ENCODE measurements around the gene GANAB. TPM values are rescaled to one million over a fixed set of nuclear protein-coding genes. Genes with fewer than 3 reads are reported as not detected.

The GANAB gene
- 285 and 289 TPM in 2 replicates for total RNA-seq

DNA sequence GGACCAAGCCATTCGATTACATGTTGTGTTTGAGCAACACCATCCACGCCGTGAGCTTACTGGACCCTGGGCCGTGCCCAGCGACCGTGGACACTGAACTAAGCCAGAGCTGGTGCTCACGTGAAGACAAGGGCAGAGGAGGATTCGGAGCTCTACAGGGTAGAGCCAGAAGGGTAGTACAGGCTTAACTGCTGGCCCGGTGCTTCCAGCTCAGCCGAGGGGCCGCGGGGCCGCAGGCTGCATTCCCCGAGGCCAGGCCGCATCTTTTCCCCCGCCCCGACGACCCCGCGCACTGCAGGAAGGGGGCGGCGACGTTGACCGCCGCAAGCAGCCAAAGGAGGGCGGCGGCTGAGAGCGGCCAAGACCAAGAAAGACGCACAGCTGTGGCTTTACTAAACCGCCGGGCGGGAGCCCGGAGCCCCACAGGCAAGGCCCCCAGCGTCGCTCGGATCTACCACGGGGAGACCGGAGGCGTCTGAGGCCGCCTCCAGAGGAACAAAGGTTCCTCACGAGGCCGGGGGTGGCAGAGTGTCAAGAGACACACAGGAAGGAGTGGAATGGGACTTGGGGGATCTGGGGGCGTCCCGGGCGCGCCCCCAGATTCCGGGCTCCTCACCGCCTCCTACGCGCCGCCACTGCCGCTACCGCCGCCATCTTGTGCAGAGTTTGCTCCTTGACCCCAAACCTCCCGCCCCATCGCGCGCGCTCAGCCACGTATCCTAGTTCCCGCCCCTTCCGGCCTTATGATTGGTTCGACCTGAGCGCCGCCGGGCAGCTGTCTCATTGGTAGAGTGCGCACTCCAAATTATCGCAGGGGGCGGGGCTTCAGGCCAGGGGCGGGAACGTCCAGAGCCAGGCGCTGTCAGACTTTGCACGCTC lies at the start of gene GANAB:
Gene GANAB, minus strand, starts transcription at position 668 of the 879 bp plus-strand sequence. Its CDS starts 14 bp downstream, at position 654.
- intact Hi-C loops (cut with micrococcal nuclease): loop anchor here (1.0 to 2.0 kb wide), 14 partner anchors 7 to 853 kb away; partner anchors contain the start of genes C11orf98, CSKMT, EML3 and FEN1

DNA sequence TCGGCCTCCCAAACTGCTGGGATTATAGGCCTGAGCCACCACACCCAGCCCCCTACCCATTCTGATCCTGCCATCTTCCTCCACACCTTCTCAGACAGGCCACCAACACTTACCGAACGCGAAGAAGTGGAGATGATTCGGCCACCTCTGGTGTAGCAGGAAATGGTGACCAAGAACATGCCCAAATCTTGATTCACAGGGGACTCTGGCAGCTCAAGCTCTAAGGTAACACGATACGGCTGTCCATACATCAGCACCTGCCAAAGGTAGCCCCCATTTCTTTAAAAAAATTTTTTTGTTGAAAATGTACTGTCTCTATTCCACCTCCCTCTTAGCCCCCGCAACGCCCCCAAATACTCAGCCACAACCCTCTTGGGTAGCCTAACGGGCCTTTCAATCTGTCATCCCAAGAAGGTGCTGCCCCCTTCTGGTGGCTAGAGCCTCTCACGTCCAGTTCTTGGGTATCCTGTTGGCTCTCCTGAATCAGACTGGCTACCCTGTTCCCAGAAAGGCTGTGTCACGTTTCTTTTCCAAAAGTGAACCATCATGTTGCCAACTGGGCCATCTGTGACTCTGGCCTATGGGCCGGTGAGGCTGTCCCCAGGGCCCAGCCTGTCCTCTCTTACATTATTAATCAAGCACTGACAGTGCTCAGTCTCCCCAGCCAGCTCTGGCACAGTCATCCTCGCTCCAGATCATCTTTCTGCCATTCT lies 48.2 kb upstream of the GANAB start:
- intact Hi-C loops (cut with micrococcal nuclease): loop anchor here (1.0 to 2.0 kb wide), 7 partner anchors 14 to 314 kb away; partner anchors contain the start of gene EML3

DNA sequence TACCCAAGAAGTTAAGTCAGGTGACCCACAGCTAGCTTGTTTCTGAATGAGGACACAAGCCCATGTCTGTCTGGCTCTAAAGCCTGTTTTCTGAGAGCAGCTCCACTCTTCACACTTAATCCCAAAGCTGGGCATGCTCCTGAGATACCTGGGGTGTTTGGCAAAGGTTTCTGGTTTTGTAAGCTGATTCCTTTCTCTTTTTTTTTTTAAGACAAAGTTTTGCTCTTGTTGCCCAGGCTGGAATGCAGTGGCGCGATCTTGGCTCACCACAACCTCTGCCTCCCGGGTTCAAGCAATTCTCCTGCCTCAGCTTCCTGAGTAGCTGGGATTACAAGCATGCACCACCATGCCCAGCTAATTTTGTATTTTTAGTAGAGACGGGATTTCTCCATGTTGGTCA lies 47.2 kb upstream of the GANAB start:
- intact Hi-C loops (cut with micrococcal nuclease): loop anchor here (1.0 to 2.0 kb wide), 7 partner anchors 13 to 313 kb away; partner anchors contain the start of gene EML3

DNA sequence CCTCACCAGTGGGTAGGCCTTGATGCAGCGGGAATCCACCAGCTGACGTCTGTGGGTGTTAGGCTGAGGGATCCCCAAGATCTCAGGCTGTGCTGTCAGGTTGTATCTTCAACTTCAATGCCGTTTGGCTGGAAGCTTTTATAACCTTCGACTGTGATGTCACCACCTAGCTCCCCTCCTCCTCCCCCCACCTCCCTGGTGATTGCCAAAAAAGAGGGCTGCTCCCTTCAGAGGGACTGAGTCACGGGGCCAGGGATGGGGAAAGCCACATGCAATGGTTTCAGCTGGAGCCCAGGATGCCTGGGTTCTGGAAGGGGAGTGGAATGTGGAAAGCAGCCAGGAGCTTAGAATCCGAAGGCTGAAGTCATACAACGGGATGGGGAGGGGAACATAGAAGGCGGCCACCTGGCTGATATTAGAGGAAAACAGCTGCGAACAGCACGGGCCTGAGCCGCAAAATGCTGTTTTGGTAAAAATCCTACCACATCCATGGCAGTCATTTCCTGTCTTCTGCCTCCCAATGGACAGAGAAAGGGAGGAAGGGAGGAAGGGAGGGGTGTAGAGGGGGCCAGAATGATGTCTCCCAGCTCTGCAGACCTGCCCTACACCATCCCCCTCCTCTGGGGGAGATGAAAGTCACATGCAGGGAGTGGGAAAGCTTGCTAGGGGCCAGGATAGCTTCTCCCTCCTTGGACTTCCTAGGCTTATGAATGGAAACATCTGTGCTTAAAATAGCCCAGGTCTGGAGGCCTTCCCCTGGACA lies 43.2 kb upstream of the GANAB start, which contains the start of gene LRRN4CL:
Gene LRRN4CL, minus strand, starts transcription at position 110 of the 763 bp plus-strand sequence. CDS start 1,022 bp downstream, outside the sequence.
- intact Hi-C loops (cut with micrococcal nuclease): no loop called here

DNA sequence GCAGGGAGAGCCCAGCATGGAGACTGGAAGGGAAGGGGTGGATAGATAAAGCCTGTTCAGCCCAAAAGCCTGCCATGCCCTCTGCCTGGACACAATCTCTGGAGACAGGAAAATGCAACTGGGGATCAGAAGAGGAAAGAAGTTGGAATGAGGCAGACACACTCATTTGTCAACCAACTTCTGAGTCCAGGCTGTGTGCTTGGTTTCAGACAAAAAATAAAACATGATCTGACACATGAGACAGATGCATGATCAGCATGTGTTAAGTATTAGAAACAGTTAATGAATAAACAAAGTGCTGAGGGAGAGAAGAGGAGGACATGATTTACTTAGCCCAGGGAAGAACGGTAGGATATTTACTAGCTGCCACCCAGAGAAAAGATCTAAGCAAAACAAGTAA lies 42.1 kb upstream of the GANAB start:
- intact Hi-C loops (cut with micrococcal nuclease): no loop called here

DNA sequence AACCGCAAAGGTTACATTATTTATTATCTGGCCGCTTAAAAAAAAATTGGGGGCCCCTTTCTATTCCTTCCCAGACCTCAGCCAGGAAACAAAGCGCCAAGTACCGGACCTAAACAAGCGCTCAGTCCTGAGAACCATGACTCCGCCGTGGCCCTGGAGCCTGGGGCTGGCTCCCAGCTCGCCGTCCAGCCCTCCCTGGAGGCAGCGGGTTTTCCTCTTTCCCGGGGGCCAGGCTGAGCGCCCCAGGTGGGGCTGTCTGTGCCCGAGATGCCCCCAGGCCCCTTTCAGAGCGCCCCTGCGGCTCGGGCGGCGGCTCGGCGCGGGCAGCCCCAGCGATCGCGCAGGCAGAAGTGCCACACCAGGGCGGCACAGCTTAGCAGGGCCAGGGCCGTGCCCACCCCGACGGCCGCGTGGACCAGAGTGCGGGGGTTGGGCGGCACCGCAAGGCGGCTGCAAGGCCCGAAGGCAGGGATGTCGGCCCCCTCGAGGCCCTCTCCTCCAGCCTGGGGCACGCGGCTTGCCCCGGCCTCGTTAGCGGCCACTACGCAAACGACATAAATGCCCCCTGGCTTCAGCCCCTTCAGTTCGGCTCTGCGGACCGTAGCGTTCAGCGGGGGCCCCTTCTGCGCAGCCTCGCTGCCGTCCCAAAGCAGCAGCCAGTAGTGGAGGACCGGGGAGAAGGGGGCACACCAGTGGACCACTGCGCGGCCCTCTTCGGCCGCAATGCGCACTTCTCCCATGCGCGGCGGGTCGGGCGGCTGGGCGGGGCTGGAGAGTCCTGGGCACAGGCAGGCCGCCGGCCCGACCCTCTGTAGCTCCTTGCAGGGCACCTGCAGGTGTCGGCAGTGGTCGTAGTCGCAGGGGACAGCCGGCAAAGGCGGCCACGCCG lies 41.3 kb upstream of the GANAB start:
- intact Hi-C loops (cut with micrococcal nuclease): no loop called here

DNA sequence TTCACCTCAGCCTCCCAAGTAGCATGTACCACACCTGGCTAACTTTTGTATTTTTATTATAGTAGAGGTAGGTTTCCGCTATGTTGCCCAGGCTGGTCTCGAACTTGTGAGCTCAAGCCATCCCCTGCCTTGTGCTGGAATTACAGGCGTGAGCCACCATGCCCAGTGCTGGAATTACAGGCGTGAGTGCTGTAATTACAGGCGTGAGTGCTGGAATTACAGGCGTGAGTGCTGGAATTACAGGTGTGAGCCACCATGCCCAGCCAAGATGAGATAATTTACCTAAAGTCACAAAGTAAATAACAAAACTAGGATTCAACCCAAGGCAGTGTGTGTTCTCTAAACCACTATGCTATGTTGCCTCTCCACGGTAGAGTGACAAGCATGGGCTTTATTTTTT lies 36.1 kb upstream of the GANAB start:
- intact Hi-C loops (cut with micrococcal nuclease): no loop called here

DNA sequence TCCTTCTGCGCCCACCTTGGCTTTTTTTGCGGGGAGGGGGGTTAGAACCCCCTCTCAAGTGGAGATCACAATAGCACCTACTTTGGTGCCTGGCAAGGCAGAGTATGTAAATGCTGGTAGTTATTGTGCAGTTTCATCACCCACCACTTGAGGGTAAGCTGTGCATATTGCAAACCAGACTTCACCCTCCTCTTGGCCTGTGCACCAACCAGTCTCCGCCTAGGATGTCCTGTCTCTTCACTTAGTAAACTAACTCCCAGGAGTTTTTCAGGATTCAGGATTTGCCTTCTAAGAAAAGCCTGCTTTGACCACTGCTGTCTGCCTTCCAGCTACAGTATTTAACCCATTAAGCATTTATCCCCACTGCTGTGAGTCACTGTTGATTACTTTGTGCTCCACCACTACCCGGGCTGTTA lies 34.4 kb upstream of the GANAB start:
- intact Hi-C loops (cut with micrococcal nuclease): loop anchor here (1.0 kb wide), 2 partner anchors 13 to 181 kb away; no protein-coding TSS in a partner anchor

DNA sequence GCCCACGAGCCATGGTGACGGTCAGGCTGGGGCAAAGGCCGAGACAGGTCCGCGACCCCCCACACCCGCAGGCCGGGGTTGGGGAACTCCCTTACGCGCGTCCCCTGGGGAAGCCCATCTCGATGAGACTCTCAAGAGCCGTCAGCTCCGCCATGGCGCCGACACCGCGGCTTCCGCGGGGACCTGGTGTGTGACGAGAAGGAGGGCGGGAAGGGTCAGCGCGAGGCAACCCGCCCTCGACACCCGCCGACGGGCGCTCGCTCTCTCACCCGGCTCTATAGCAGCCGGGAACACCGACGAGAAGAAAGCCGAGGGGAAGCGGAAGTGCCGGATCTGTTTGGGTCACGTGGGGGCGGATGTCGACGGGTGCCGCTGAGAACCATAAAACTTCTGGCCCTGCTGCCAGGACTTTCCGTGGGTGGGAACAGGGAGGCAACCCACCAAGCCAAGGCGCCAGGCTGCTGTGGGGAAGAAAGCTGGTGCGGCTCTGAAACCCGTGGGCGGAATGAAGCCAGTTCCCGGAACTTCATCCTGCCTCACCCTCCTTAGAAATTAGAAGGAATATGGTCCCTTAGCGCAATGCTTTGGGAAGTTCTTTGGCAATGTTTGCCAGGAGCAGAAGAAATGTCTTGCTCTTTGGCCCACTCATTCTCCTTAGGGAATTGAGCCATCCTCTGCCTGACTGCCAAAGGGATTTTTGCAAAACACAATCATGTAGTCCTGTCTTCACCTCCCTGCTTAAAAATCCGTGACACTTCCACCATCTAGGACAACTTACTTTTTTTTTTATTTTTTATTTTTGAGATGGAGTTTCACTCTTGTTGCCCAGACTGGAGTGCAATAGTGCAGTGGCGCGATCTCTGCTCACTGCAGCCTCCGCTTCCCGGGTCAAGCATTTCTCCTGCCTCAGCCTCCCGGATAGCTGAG lies 32.6 kb upstream of the GANAB start, which contains the start of gene UBXN1:
Gene UBXN1, minus strand, starts transcription at position 304 of the 927 bp plus-strand sequence. Its CDS starts 150 bp downstream, at position 154.
- intact Hi-C loops (cut with micrococcal nuclease): loop anchor here (1.0 to 10.0 kb wide), 10 partner anchors 8 to 254 kb away; partner anchors contain the start of genes C11orf98, CSKMT, GANAB and HNRNPUL2

DNA sequence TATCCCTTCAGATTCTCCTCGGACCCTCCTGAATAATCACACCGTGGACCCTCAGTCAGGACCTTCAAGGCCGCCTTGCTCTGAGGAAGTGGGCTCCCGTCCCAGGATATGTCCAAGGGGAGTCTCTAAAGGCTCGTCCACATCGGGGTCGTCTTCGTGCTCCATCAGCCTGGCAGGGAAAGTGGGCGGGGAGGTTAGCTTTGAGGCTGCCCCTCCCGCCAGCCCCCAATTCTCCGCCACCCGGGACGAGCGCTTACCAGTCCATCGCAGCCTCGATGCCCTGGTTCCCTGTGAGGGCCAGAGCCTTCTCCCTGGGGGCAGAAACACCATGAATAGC lies 32.0 kb upstream of the GANAB start:
- intact Hi-C loops (cut with micrococcal nuclease): loop anchor here (2.0 to 10.0 kb wide), 3 partner anchors 14 to 254 kb away; partner anchors contain the start of genes C11orf98, CSKMT and ZBTB3

DNA sequence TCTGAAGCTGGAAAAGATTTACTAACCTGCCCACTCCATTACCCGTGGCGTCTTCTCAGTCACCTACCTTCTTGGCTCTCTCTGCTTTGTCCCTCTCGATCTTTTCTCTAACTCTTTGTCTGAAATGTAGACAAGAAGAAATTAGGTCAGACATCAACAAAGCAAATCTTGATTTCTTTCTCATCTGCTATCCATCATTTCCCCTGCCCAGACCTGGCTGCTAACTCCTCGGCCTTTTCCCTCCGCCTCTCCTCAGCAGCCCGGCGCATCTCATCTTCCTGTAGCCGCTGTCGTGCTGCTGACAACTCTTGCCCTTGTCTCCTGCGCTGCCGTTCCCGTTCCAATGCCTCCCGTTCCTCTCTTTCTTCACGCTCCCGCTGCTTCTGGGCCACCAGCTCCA lies 31.3 kb upstream of the GANAB start:
- intact Hi-C loops (cut with micrococcal nuclease): loop anchor here (2.0 to 10.0 kb wide), 3 partner anchors 13 to 253 kb away; partner anchors contain the start of genes C11orf98, CSKMT and ZBTB3

DNA sequence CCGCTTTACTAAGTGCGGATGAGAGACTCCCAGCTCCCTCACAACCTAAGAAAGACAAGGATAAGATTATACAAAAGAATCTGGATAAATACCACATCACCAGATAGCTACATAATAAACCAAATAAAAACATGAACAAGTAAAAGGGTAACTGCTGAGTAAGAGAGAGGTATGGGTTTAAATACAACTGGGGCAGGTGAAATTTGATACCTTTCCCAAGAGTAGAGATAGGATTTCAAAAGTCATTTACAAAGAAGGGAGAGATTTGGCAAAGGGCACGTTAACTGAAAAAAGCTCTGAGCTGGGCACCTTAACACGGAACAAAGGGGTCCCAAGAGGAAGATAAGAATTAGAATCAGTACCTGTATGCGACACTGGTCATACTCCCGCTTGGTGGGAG lies 30.7 kb upstream of the GANAB start:
- intact Hi-C loops (cut with micrococcal nuclease): loop anchor here (10.0 kb wide), 1 partner anchor 252 kb away; no protein-coding TSS in a partner anchor

DNA sequence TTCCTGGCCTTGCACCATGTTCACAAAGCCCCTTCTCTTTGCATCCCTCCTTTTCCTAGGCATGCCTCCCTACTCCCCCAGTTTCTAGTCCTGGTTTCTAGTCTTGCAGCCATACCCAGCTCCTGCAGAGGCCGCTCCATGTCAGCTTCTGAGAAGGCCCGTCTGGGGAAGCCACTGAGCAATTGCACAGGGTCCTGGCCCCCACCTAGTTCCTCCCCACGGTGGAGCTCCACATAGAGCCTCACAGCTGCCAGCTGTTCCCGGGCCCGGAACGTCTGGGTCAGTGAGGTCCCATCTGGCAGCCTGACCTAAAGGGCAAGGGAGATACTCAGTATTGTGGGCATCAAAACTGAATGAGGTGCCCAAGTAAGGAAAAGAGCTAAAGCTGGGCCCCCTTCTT lies 30.3 kb upstream of the GANAB start:
- intact Hi-C loops (cut with micrococcal nuclease): loop anchor here (10.0 kb wide), 1 partner anchor 252 kb away; no protein-coding TSS in a partner anchor

DNA sequence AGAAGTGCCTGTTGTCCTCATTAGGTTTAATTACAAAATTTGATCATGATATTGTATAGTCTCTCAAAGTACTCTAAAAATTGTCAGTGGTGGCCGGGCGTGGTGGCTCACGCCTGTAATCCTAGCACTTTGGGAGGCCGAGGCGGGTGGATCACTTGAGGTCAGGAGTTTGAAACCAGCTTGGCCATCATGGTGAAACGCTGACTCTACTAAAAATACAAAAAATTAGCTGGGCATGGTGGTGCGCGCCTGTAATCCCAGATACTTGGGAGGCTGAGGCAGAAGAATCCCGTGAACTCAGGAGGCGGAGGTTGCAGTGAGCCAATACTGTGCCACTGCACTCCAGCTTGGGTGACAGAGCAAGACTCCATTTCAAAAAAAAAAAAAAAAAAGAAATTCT lies 29.0 kb upstream of the GANAB start:
- intact Hi-C loops (cut with micrococcal nuclease): loop anchor here (10.0 kb wide), 1 partner anchor 251 kb away; no protein-coding TSS in a partner anchor

DNA sequence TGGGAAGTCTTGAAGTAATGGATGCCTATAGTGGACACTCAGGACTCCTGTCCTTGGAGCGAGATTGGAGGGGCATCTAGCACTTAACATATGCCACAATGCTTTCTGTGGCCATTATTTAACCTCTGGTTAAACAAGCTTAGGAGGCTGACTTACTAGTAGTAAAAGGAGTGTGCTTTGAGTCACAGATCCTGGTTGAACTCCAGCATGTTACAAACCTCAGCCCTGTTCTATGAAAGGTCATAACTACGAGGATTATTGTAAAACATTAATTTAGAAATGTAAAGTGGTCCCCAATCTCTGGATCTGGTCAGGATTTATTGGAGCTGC lies 26.7 kb upstream of the GANAB start:
- intact Hi-C loops (cut with micrococcal nuclease): loop anchor here (10.0 kb wide), 1 partner anchor 248 kb away; no protein-coding TSS in a partner anchor

DNA sequence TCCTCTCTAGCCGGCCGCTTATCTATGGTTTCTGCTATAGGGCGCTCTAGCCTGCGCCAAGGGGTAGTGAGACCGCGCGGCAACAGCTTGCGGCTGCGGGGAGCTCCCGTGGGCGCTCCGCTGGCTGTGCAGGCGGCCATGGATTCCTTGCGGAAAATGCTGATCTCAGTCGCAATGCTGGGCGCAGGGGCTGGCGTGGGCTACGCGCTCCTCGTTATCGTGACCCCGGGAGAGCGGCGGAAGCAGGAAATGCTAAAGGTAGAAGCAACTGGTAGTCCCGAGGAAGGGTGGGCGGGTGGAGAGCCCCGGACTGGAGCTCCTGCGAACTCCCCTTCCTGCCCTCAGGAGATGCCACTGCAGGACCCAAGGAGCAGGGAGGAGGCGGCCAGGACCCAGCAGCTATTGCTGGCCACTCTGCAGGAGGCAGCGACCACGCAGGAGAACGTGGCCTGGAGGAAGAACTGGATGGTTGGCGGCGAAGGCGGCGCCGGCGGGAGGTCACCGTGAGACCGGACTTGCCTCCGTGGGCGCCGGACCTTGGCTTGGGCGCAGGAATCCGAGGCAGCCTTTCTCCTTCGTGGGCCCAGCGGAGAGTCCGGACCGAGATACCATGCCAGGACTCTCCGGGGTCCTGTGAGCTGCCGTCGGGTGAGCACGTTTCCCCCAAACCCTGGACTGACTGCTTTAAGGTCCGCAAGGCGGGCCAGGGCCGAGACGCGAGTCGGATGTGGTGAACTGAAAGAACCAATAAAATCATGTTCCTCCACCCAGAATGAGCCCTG lies 25.4 kb upstream of the GANAB start, which contains the start of the genes LBHD1 and UQCC3:
Gene LBHD1, minus strand, starts transcription at position 660 of the 782 bp plus-strand sequence. CDS start 2,236 bp downstream, outside the sequence.
Gene UQCC3, plus strand, starts transcription at position 66 of the 782 bp plus-strand sequence. Its CDS starts 73 bp downstream, at position 139.
- intact Hi-C loops (cut with micrococcal nuclease): loop anchor here (1.0 to 10.0 kb wide), 9 partner anchors 7 to 247 kb away; partner anchors contain the start of genes INTS5, TAF6L, TTC9C and TUT1

DNA sequence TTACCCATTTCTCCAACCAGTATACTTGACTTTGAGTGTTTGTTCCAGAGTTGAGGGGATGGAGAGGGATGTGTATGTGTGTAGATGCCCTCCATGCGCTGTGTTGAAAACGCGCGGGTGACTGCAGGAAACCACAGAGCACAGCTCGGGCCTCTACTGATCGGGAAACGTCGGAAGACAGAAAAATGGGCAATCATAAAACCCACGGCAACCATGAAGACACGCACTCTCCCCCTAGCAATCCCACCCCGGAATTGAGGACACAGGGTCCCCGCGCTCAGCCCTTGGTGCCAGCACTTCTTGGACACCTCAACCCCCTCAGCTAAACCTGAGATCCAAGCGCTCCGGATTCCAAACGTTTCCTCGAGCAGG lies 24.8 kb upstream of the GANAB start:
- intact Hi-C loops (cut with micrococcal nuclease): loop anchor here (1.0 to 10.0 kb wide), 7 partner anchors 8 to 246 kb away; partner anchors contain the start of genes INTS5, TAF6L, TUT1 and UBXN1
